ENCODE measurements around the gene HEMGN.
"Not testable (repeated sequence)": the region's sequence is repeated elsewhere in the genome, so short reads cannot be mapped to it uniquely, and the experiment has no call there.

Gene HEMGN, protein sequence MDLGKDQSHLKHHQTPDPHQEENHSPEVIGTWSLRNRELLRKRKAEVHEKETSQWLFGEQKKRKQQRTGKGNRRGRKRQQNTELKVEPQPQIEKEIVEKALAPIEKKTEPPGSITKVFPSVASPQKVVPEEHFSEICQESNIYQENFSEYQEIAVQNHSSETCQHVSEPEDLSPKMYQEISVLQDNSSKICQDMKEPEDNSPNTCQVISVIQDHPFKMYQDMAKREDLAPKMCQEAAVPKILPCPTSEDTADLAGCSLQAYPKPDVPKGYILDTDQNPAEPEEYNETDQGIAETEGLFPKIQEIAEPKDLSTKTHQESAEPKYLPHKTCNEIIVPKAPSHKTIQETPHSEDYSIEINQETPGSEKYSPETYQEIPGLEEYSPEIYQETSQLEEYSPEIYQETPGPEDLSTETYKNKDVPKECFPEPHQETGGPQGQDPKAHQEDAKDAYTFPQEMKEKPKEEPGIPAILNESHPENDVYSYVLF

DNA sequence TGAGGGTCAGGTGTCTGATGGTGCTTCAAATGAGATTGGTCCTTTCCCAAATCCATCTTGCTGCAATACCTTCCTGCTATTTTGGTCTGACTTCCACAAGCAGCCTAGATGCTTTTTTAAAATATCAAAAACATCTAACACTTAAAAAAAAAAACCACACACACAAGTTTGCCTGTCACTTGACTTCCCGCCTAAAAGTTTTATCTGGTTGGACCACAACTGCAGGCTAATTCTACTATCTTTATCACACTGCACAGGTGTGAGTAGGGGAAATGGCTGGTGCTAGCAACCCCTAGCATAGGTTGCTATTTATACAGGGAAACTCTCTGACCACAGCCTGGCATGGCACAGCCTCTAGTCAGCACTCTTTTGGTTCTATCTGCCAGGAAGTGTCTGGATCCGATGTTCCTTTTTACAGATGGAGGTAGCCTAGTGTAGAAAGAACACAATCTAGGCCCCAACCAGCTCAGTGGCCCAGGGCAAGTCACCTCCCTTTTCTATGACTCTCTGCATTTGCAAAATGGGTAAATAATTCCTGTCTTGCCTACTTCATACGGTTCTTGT, at the start of gene HEMGN:
Gene HEMGN (minus strand): TSS at position 92 of the 564 bp plus-strand sequence. CDS start 36 bp downstream, at position 56.
- DNase-seq, result no peak

DNA sequence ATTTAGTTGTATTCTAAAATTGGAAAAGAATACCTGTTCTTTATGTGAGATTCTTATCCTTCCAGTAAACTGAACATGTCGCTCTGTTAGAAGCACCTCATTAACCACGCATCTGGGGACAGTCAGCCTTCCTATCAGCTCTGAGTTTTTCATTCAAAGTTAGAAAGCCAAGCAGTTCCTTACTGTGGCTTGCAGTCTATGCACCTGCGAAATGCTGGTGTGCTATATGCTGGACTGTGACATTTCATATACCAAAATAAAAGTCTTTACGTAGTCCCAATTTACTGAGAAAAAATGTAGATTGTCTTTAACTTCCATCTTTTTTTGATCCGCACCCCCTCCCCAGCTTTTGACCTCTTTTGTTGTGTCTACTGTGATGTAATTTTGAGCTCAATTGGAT, 49.5 kb upstream of the HEMGN start:
- no peak for DNase-seq

GRCh38 chr9:97985058-97985861, 47.3 kb upstream of the HEMGN start:
- peak; percentile 26 for DNase-seq

DNA sequence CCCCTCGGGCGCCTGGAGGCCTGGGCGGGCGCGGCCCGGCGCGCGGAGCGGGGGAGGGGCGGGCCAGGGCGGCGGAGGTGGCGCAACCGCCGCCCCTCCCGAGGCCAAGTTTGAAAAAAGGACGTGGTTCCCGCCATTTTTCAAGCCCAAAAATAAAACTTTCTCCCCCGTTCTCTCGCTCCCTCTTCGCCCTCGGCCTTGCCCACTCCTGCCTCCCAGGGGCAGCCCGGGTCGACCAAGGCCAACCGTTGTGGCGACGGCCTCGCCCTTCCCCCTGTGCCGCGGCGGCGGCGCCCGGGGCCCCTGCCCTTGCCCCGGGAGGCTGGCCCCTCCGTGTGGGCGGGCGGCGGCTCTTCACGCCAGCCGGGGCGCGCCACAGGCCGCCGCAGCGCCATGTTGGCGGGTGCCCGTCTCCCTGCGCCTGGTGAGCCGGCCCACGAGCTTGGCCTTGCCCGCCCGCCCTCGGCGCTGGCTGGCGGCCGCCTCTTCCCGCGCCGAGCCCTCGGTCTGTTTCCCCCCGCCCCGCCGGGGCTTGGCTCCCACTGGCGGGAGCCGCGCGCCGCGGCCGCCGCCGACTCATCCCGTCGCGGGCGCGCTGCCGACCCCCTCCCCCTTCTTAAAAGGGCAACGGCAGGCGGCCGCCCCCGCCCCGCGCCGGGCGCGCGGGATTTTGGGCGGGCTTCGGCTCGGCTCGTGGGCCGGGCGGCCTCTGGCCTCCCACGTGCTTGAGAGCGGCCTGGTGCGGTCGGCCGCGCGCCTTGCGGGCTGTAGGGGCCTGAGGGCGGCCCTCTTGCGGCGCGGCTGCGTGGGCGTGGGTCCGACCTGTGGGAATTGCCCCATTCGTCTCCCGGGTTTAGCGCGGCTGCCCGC, 46.5 kb upstream of the HEMGN start:
- peak; percentile 70 for DNase-seq

- DNase-seq, result peak; percentile 36
Measured at GRCh38 chr9:97983589-97984187, 45.7 kb upstream of the HEMGN start.

DNA sequence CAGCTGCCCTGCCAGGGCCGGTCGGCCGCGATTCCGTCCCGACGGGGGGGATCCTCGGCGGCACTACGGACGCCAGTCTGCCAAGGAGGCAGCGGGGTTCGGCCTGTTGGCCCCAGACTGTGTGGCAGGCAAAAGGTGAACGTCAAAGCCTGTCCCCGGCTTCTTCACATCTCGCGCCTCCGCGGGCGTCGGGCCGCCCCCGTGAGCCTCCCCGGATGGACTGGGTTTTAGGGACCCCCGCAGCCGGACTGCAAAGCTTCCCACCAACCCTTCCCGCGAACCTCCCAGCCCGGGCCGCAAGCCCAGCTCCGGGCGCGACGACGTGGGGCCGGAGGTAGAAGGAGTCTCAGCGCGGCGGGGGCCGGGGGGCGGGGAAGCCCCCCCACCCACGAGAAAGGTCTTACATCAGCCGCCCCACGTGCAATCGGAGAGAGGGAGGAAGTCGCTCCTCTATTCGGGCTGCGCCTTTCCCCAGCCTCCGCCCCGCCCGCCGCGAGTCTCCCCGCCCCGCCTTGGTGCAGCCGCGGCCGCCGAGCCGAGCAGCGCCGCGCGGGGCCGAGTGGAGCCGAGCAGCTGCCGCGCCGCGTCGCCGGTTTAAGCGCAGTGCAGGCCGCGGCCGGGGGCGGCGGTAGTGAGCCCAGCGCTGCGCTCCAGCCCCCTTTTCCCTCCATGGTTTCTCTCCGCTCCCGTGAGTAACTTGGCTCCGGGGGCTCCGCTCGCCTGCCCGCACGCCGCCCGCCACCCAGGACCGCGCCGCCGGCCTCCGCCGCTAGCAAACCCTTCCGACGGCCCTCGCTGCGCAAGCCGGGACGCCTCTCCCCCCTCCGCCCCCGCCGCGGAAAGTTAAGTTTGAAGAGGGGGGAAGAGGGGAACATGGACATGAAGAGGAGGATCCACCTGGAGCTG, 45.0 kb upstream of the HEMGN start, which contains the start of gene ANP32B:
Gene ANP32B (plus strand): TSS at position 659 of the 906 bp plus-strand sequence. CDS start 215 bp downstream, at position 874.
- DNase-seq, result peak; percentile 92

DNA sequence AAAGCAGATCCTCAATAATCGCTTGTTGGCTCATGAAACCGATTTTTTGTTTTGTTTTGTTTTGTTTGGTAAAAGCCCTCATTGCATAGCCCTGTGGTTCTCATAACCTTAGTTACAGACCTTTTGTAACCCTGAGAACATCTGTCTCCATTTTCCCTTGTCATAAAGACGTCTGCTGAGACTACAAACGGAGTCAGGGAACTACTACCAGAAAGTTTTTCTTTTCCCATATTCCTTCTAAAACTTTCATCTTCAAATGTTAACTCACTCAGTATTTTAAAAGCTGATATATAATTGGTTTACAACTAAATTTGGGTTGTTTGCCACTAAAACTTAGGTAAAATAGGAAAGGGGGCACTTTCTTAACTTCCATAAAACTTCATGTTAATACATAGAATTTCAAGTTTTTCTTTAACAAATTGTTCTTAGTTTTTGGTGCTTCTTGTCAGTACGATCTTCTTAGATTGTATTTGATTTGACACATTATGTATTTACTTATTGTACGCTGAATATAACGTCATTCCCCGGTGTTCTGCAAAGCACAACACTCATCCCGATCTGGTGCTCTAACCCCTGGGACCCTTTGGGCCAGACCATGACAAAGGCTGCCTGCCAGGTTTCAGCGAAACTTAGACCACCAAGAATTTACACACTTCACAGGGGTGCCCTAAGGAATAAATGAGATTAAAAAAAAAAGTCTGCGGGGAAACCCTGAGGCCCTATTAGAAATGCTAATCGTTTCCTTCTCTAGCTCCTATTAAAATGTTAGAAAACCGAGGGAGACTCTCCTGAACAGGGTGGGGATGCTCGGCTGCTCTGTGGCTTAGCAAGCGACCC, 44.1 kb upstream of the HEMGN start:
- no peak for DNase-seq

GRCh38 chr9:97980918-97981845, 43.2 kb upstream of the HEMGN start:
- no peak for DNase-seq

DNA sequence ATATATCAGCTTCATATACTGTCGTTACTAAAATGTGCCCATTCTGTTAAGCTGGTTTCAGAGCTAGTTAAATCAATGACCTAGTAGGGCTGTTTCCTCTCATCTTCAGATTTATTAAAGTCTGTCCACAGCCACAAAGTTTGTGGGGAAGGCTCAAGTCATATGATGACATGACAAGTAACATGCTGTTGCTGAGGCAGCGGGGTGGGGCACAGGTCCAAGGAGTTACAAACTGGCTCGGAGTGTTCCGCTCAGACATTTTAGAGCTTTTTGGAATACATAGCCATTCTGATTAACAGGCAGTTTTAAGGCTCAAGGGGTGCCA, 42.5 kb upstream of the HEMGN start:
- peak; percentile 10 for DNase-seq

DNA sequence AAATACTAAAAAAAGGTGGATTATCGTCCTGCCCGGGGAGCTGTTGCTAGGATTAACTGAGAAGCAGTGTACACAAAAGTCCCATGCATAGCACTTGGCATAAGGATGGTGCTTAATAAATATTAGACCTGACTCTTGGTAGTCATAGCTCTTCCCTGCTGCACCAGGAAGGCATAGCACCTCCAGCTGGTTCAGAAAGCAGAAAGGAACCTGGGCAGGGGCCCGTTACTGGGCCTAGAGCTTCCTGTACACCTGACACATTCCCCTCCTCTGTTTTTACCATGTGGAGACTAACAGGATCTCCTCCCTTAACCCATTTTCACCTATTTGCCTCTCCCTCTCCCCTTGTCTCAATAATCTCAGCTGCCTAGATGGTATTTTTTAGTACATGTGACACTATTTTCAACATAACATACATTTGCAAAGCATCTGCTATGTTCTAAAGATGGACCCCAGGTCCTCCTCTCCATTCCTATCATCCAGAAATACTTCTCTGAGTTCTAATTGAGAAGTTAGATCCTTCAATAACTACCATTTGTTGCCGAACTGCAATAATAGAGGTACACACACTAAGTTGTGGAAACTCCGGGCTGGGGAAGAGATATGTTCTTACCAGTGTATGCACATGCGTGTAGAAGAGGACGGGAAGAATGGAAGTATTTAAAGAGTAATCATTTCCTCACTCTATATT, 42.0 kb upstream of the HEMGN start:
- DNase-seq, result no peak

- DNase-seq, result no peak
Measured at GRCh38 chr9:97978371-97979130, 40.6 kb upstream of the HEMGN start.

DNA sequence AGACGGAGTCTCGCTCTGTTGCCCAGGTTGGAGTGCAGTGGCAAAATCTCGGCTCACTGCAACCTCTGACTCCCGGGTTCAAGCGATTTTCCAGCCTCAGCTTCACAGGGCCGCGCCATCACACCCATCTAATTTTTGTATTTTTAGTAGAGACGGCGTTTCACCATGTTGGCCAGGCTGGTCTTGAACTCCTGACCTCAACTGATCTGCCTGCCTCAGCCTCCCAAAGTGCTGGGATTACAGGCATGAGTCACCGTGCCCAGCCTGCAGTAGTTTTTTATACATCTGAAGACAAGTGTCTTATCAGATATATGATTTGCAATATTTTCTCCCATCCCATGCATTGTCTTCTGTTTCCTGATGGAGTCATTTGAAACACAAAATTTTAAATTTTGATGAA, 38.7 kb upstream of the HEMGN start:
- not testable (repeated sequence) for DNase-seq

- DNase-seq, result no peak
Measured at GRCh38 chr9:97975376-97975775, 37.4 kb upstream of the HEMGN start.

DNA sequence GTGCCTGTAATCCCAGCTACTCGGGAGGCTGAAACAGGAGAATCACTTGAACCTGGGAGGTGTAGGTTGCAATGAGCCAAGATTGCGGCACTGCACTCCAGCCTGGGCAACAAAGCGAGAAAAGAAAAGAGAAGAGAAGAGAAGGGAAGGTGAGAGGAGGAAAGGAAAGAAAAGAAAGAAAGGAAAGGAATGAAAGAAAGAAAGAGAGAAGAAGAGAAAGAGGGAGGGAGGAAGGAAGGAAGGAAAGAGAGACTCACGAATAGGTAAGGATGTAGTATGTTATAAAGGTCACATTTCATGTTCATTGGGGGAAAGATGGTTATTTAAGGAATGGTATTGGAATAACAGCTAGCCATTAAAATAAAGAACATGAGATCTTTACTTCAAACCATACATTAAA, 34.8 kb upstream of the HEMGN start:
- no peak for DNase-seq

- DNase-seq, result no peak
Measured at GRCh38 chr9:97970165-97970564, 32.2 kb upstream of the HEMGN start.

- no peak for DNase-seq
Measured at GRCh38 chr9:97969014-97969413, 31.0 kb upstream of the HEMGN start.

- DNase-seq, result no peak
Measured at GRCh38 chr9:97966493-97966892, 28.5 kb upstream of the HEMGN start.
